Measurements from ENCODE around the gene PDE7B.

The PDE7B gene

DNA sequence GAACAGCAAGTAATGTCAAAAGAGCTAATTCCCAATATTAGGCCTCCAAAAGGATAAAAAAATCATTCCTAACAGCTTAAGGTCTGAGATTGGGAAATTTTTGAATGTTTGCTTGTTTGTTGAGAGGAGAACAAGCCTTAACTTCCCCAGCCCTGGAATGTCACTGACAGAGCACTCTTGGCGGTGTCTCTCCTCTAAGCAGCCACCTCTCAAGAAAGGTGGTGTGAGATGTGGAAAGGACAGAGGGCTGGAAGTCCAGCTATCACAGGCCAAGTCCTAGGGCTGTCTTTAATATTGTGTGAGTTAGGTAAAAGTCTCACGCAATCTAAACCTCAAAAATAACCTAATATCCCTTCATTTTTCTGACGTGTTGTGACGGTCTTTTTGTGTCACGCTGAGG, 297.0 kb downstream of the PDE7B start:
- TF ChIP-seq ZFX (IDR thresholded peaks at IDR 0.05; ENCODE audit: borderline replicate concordance), result no peak
- TF ChIP-seq, protein P1, sequence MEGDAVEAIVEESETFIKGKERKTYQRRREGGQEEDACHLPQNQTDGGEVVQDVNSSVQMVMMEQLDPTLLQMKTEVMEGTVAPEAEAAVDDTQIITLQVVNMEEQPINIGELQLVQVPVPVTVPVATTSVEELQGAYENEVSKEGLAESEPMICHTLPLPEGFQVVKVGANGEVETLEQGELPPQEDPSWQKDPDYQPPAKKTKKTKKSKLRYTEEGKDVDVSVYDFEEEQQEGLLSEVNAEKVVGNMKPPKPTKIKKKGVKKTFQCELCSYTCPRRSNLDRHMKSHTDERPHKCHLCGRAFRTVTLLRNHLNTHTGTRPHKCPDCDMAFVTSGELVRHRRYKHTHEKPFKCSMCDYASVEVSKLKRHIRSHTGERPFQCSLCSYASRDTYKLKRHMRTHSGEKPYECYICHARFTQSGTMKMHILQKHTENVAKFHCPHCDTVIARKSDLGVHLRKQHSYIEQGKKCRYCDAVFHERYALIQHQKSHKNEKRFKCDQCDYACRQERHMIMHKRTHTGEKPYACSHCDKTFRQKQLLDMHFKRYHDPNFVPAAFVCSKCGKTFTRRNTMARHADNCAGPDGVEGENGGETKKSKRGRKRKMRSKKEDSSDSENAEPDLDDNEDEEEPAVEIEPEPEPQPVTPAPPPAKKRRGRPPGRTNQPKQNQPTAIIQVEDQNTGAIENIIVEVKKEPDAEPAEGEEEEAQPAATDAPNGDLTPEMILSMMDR (IDR thresholded peaks at IDR 0.05), result no peak
- no peak overlapping the region for H3K27ac ChIP-seq

DNA sequence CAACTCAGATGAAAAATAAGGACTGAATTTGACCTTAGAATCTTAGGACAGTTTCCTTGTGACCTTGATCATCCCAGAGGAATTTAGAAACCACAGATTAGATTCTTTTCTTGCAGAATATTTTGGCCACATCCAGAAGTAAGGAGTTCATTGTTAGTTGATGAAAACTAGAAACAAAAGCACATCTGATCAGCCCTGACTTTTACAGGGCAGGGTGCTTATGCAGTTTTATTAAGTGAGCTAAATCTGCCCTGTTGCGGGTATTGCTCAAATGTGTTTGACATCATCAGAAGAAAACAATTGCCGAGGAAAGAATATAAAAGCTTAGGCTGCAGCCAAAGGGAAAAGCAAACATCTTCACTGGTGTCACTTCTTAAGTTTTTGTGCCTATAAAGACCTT, 297.8 kb downstream of the PDE7B start:
- no peak overlapping the region for H3K27ac ChIP-seq
- TF ChIP-seq, protein P1 (IDR thresholded peaks at IDR 0.05), result no peak
- no peak for TF ChIP-seq ZFX (IDR thresholded peaks at IDR 0.05; ENCODE audit: borderline replicate concordance)

DNA sequence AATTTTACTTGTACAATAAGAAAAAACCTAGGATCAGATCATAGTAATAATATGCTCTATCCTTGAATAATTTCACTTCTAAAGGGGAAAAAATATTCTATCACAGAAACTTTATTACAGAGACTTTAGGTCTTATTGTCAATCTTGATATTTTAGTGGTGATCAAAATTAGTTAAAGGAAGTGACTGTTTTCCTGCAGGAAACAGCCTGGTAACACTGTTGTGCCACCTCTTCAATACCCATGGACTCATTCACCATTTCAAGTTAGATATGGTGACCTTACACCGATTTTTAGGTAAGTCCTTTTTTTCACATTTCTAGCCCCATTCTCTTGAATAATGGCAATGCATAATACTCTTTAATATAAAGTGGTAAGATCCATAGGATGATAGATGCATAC, 299.5 kb downstream of the PDE7B start:
- no peak for TF ChIP-seq ZFX (IDR thresholded peaks at IDR 0.05; ENCODE audit: borderline replicate concordance)
- TF ChIP-seq, protein P1 (IDR thresholded peaks at IDR 0.05), result no peak

DNA sequence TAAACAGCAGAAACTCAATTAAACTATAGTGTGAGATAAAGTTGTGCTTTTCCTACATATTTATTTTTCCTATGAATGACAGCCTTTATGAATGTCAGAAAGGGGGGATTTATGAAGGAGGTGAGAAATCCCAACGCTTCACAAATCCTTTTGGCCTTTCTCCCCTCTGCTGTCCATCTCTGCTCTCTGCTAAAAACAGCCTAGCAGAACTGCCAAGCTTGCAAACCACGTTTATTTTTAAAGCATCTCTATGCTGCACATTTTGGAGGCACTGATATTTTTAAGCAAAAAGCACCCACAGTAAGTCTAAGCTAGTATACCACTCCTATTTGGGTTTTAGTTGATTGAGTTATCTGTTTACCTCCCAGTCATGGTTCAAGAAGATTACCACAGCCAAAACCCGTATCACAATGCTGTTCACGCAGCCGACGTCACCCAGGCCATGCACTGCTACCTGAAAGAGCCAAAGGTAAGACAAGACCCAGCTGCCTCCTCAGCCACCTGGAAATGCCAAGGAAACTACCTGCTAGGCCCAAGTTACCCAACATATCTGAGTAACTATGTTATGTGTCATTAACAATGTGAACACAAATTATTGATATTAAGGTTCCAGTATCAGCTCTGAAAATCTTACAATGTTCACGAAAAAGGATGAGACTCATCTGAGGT, 302.3 kb downstream of the PDE7B start:
- TF ChIP-seq ZFX (IDR thresholded peaks at IDR 0.05; ENCODE audit: borderline replicate concordance), result no peak
- TF ChIP-seq, protein P1 (IDR thresholded peaks at IDR 0.05), result no peak
- H3K27ac ChIP-seq, result no peak overlapping the region

More for the DNA sequence above, 299.5 kb downstream of the PDE7B start:
- no peak overlapping the region for H3K27ac ChIP-seq

DNA sequence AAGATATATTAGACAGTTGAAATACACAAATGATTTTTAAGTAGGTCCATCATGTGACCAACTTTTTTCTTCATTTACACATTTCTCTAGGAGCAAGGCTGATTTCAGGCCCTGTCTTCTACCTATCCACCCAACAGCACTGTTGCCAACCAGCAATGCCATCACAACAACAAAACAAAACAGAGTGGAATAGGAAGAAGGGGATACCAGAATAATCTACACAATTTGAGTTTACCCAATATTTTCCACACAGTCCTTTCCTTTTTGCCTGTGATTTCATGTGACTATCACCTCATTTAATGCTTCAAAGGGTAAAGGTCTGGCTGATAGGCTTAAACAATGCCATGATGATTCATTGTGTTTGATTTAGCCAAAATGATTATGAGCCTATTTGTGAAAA, 303.7 kb downstream of the PDE7B start:
- TF ChIP-seq, protein P1 (IDR thresholded peaks at IDR 0.05), result no peak
- TF ChIP-seq ZFX (IDR thresholded peaks at IDR 0.05; ENCODE audit: borderline replicate concordance), result no peak
- no peak overlapping the region for H3K27ac ChIP-seq

DNA sequence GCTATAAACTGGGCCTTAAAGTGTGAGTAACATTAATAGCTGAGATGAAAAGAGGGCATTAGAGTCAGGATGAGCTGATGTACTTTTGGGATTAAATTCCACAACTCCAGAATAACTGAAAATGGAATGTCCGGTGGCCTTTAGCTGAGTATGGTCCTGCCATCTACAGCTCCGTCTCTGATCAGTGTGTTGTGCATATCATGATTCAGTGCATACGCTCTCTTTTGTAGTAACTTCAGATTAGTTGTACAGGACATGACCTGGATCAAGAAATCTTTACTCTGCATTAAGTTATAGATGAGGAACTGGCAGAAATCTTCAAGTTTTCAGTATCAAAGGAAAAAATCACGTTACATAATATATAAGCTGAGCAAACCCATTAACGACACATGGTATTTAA, 306.2 kb downstream of the PDE7B start:
- no peak for TF ChIP-seq ZFX (IDR thresholded peaks at IDR 0.05; ENCODE audit: borderline replicate concordance)
- TF ChIP-seq, protein P1 (IDR thresholded peaks at IDR 0.05), result no peak
- H3K27ac ChIP-seq, result no peak overlapping the region

DNA sequence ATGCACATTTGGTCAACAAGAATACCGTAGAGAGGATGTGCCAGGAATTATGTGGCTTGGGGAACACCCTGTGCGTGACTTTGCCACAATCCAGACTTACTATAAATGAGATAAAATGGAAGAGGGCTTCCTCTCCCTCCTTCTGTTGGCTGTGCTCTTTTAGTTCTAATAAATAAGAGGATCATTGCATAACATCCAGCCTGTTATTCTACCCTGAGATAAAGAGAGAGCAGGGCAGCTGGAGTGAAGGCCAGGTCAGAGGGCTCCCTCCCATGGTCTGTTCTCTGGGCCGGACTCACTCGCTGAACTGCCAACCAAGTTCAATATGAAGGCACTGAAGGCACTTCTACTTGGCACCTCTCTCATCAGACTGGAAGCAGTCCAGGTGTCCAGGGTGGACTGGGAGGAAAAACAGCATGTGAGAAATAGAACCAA, 306.9 kb downstream of the PDE7B start:
- H3K27ac ChIP-seq, result no peak overlapping the region
- no peak for TF ChIP-seq ZFX (IDR thresholded peaks at IDR 0.05; ENCODE audit: borderline replicate concordance)
- TF ChIP-seq, protein P1 (IDR thresholded peaks at IDR 0.05), result no peak

Measured in 22Rv1 (cell line).